GM12891 (cell line): ENCODE measurements around the gene RALGAPA2.

Experiments used
- POLR2A ChIP-seq: IDR thresholded peaks from 2 replicates; pipeline ENCODE4 v1.6.1; 2011; ENCODE audit warnings: low read depth, low read length, control low read depth
- POLR2AphosphoS5 ChIP-seq: IDR thresholded peaks from 2 replicates; pipeline ENCODE4 v1.6.1; 2011; ENCODE audit warnings: low read depth, low read length, control low read depth
- SPI1 ChIP-seq: IDR thresholded peaks from 2 replicates; pipeline ENCODE4 v1.6.1; 2011; ENCODE audit warnings: low read depth, low read length, control low read depth
- TAF1 ChIP-seq: IDR thresholded peaks from 2 replicates; pipeline ENCODE4 v1.6.1; 2011; ENCODE audit warnings: low read depth, low read length, control low read depth

- no peak for TF ChIP-seq POLR2A
- no peak for TF ChIP-seq SPI1
- no peak for TF ChIP-seq TAF1
- TF ChIP-seq POLR2AphosphoS5, result no peak
Observed at GRCh38 chr20:20454367-20454766, 258.1 kb downstream of the RALGAPA2 start.
